Measurements from ENCODE around the gene UBE2D2.

Gene UBE2D2

GRCh38 chr5:139660923-139661814 lies 100.0 kb downstream of the UBE2D2 start:
- peak; percentile 93 for DNase-seq (ENCODE audit: low read depth)

DNA sequence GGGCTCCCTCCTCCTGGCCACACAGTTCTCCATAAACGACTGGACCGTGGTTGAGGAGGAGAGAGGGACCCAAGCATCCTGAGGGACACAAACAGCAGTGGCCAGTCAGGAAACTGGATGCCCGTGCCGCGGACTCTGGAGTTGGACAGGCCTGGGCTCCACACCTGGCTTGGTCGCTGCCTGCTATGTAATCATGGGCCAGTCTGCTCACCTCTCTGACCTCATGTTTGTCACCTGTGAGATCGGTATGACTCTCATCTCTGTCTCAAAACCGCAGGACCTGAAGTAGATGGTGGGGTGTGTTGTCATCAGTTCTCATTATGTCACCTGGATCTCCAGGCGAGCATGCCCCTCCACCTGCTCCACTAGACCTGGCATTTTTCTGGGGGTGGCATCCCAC lies 101.5 kb downstream of the UBE2D2 start:
- DNase-seq (ENCODE audit: low read depth) = no peak

DNA sequence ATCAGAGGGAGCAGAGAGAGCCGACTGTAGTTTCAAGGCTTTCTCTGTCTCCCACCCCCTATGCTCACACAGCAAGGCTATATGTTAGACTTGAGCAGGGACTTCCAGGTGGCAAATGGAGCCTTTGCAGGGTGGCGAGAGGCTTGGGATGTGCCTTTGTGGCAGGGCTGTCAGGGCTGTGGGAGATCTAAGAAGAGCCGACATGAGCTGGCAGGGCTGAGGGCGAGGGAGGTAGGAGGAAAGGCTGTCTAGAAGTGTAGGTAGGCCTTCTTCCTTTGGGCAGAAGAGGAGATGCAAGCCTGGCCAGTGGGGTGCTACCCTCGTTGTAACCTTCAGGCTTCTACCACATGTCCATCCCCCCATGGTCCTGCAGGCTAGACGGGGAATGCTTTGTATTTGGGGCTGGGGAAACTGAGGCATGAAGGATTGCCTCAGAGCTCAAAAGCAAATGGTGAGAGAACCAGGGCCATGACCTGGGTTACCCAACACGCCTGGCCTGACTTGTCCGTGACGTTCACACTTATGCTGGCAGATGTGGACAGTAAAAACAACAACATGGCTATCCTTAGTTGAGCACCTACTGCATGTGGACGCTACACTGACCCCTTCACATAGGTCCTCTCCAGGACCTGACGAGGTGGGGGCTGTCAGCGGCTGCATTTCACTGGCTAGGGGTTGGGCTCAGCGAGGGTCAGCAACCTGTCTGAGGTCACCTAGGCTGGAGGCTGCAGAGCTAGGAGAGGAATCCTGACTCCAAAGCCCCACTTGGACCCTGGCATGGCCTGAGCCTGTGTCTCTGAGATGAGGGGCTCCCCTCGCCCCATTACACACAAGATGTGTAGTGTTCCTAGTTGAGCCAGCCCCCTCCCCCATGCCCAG lies 102.3 kb downstream of the UBE2D2 start:
- no peak for DNase-seq (ENCODE audit: low read depth)

GRCh38 chr5:139664086-139664693 lies 103.1 kb downstream of the UBE2D2 start:
- DNase-seq (ENCODE audit: low read depth) = no peak

DNA sequence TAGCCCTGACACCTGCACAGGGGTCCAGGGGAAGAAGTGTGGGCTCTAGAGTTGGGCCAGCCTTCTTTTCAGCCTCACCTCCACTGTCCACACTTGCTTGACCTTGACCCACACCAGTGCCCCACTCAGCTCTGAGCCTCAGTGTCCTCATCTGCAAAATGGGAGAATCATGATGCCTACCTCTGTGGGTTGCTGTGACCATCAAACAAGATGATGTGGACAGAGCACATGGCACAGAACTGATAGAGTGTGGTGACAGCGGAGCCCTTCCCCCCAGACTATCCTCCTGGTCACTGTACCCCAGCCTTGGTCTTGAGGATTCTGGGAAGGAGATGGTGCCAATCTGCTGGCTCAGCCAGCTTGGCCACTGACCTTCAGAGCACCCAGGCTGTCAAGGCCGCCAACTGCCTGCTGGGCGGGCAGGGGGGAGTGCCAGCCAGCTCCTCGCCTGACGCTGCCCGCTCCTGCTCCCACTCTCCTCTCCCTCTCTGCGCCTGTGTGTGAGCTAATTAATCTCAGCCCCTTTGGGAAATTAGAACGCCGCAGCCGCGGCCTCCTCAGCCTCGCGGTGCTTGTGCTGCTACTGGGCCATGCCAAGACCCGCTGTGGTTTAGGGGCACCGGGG lies 103.7 kb downstream of the UBE2D2 start:
- no peak for DNase-seq (ENCODE audit: low read depth)

DNA sequence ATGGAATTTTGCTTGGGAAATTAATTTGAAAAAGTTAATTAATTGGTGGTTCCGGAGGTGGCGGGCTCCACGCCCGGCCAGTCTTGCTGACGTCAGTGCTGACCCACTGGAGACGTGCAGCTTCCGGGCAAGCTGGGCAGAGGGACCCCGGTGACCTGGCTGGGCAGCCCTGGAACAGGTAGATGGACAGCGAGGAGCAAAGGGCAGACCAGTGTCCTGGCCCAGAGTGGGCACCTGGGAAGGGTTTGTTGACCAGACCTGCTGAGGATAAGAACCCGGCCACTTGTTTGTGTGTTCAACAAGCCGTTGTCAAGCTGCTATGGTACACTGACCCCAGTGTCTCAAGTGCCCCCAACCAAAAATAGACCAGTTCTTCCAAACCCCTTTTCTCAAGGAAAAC lies 104.5 kb downstream of the UBE2D2 start:
- DNase-seq (ENCODE audit: low read depth) = no peak

GRCh38 chr5:139666551-139666950 lies 105.4 kb downstream of the UBE2D2 start:
- DNase-seq (ENCODE audit: low read depth) = no peak

DNA sequence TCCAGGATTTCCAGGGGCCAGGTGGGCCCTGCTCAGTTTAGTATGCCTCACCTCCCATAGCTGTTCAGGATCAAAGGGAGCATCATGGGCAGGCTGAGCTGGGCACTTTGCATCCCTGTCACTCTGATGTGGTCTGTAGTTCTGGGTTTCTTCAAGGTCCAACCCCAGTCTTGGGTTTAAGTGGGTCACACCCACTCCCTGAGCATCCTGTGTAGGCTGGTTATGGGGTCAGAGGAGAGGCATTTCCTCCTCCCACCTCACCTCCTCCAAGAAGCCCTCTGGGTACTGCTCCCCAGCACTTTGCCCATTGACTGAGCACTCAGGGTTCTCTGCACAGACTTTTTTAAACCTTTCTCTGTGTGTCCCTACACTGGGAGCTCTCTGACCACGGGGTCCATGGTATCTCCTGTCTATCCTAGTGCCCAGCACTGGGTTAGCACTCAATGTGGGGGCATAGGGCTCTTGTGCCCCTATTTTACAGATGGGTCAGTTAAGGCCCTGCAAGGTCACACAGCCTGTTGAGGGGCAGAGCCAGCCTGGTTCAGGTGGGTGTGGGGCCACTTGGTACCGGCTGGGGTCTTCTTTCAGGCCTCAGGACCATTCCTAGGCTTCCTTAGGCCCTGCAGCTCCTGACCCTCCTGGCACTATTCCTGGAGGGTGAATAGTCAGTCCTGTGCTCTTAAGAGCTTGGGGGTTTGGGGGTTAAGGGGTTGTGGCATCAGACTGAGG lies 106.0 kb downstream of the UBE2D2 start:
- no peak for DNase-seq (ENCODE audit: low read depth)

- DNase-seq (ENCODE audit: low read depth) = peak; percentile 50
Measured at GRCh38 chr5:139667730-139668063, 106.6 kb downstream of the UBE2D2 start.

DNA sequence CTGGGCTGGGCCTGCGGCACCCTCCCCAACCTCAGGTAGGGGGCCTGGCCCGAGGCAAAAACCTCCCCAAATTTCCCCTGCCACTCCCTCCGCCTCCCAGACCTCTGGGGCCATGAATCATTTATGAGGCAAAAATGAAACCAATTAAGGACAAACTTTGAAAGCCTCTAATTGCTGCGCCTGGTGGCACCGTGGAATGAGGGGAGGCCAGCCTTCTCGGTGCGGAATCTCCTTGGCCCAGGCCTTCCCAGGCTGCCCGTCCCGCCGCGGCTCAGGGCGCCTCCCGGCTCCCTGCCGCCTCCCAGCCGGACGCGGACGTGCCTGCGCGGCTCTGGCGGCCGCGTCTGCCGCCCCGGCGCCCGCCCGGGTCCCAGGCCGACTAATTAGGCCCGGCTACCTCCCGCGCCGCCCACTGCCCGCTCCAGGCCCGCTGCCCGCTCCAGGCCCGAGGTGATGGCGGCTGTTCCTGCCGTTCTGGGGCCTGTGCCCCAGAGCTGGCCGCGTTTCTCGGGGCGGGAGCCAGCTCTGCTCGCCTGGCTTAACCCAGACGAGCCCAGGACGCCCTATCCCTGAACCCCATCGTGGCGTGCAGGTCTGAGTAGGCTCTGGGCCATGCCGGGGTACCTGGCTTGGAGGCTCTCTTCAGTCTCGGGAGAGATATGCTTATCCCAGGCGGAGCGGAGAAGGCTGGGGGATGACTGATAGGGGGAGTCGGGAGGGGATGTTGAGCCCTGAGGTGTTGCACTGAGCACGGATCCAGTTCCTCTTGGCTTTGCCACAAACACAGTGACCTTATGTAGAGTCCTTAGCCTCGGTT lies 107.1 kb downstream of the UBE2D2 start:
- peak; percentile 33 for DNase-seq (ENCODE audit: low read depth)

GRCh38 chr5:139668924-139669661 lies 108.0 kb downstream of the UBE2D2 start:
- no peak for DNase-seq (ENCODE audit: low read depth)

DNA sequence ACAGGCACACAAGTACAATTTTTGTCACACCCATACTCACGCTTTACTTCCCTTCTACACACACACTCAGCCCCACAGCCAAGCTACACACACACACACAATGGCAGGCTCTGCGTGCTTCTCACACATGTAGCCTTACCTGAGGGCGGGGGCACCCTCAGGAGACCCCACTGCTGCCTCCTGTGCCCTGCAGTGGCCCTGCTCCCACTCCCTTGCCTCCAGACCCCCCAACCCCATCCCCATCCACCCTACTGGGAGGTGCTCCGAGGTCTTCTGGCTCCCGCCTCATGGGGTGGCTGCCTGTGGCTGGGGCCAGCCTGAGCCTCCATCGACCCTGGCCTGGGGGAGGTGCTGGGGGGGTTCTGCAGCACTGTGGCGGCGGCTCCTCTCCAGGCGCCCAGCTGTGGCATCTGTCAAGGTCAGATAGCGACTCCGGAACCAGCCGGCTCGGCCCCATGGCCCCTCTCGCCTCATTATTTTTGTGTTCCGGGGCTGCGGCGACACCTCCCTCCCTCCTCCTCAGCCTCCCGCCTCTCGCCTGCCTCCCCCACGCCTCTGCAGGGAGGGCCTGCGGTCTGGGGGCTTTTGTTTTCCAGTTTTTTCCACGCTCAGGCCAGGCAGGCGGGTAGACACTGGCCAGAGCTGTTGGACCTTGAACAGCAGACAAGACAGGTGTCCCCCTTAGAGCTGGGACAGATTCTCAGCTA lies 108.7 kb downstream of the UBE2D2 start:
- peak; percentile 28 for DNase-seq (ENCODE audit: low read depth)

GRCh38 chr5:139670369-139671095 lies 109.4 kb downstream of the UBE2D2 start:
- peak; percentile 33 for DNase-seq (ENCODE audit: low read depth)

- DNase-seq (ENCODE audit: low read depth) = peak; percentile 60
Measured at GRCh38 chr5:139671096-139671841, 110.1 kb downstream of the UBE2D2 start.

- DNase-seq (ENCODE audit: low read depth) = no peak
Measured at GRCh38 chr5:139675213-139675612, 114.1 kb downstream of the UBE2D2 start.

DNA sequence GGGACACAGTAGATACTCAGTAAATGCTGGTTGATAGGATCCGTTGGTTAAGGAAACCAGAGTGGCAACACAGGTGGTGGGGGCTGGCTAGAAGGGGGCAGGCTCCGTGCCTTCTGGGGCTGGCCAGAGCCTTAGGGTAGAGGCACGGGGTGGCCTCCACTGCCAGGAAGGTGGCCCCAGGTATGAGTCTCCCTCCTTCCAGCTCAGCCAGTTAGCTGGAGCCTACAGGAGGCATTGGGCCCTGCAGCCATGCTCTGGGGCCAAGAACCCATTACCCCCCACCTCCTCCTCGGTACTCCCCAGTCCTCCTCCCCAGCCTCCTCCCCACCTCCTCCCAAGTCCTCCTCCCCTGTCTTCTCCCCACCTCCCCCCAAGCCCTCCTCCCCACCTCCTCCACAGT lies 114.7 kb downstream of the UBE2D2 start:
- DNase-seq (ENCODE audit: low read depth) = no peak

DNA sequence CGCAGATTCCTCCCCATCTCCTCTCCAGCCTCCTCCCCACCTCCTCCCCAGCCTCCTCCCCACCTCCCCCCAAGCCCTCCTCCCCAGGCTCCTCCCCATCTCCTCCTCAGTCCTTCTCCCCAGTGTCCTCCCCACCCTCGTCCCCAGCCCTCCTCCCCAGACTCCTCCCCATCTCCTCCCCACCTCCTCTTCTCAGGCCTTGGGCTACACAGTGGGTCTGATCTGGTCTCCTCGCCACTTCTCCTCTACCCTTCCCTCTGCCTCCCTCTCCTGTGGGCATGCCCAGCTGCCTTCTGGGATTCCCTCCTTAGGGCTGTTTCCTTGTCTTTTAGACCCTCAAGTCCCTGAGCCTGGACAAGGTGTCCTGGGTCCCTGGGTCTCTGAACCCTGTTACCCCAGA lies 115.3 kb downstream of the UBE2D2 start:
- no peak for DNase-seq (ENCODE audit: low read depth)

Measured in amniotic epithelial cell (primary cell).